ENCODE results near the gene ROPN1.
"Not testable (repeated sequence)": the region's sequence is repeated elsewhere in the genome, so short reads cannot be mapped to it uniquely, and the experiment has no call there.

Gene ROPN1

GRCh38 chr3:123971406-123971805, 20.5 kb downstream of the ROPN1 start:
- ChIA-PET POLR2A (no interaction called here), CTCF (no interaction called here)
- DNase-seq (ENCODE audit: extremely low spot score), result no peak
- TF ChIP-seq, protein P1, sequence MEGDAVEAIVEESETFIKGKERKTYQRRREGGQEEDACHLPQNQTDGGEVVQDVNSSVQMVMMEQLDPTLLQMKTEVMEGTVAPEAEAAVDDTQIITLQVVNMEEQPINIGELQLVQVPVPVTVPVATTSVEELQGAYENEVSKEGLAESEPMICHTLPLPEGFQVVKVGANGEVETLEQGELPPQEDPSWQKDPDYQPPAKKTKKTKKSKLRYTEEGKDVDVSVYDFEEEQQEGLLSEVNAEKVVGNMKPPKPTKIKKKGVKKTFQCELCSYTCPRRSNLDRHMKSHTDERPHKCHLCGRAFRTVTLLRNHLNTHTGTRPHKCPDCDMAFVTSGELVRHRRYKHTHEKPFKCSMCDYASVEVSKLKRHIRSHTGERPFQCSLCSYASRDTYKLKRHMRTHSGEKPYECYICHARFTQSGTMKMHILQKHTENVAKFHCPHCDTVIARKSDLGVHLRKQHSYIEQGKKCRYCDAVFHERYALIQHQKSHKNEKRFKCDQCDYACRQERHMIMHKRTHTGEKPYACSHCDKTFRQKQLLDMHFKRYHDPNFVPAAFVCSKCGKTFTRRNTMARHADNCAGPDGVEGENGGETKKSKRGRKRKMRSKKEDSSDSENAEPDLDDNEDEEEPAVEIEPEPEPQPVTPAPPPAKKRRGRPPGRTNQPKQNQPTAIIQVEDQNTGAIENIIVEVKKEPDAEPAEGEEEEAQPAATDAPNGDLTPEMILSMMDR (IDR thresholded peaks at IDR 0.05; ENCODE audit: control extremely low read depth, extremely low read depth, low read depth, missing control alignments), result no peak

- DNase-seq (ENCODE audit: extremely low spot score); CTCF ChIA-PET; POLR2A ChIA-PET: not testable (repeated sequence)
Observed at GRCh38 chr3:123967260-123967659, 24.7 kb downstream of the ROPN1 start.

GRCh38 chr3:123966799-123967198, 25.1 kb downstream of the ROPN1 start:
- POLR2A ChIA-PET; DNase-seq (ENCODE audit: extremely low spot score); CTCF ChIA-PET: not testable (repeated sequence)

GRCh38 chr3:123964793-123965192, 27.1 kb downstream of the ROPN1 start:
- CTCF ChIA-PET, result interaction anchor here (1.1 to 1.5 kb wide), 2 partner anchors 18 to 68 kb away, joined by 3 read pairs; partner anchors contain the start of gene KALRN
- DNase-seq (ENCODE audit: extremely low spot score); POLR2A ChIA-PET: not testable (repeated sequence)

- DNase-seq (ENCODE audit: extremely low spot score), result no peak
- CTCF ChIA-PET, result no interaction called here
- POLR2A ChIA-PET, result no interaction called here
- TF ChIP-seq, protein P1 (IDR thresholded peaks at IDR 0.05; ENCODE audit: control extremely low read depth, extremely low read depth, low read depth, missing control alignments), result no peak
Observed at GRCh38 chr3:123961508-123961856, 30.4 kb downstream of the ROPN1 start.

DNA sequence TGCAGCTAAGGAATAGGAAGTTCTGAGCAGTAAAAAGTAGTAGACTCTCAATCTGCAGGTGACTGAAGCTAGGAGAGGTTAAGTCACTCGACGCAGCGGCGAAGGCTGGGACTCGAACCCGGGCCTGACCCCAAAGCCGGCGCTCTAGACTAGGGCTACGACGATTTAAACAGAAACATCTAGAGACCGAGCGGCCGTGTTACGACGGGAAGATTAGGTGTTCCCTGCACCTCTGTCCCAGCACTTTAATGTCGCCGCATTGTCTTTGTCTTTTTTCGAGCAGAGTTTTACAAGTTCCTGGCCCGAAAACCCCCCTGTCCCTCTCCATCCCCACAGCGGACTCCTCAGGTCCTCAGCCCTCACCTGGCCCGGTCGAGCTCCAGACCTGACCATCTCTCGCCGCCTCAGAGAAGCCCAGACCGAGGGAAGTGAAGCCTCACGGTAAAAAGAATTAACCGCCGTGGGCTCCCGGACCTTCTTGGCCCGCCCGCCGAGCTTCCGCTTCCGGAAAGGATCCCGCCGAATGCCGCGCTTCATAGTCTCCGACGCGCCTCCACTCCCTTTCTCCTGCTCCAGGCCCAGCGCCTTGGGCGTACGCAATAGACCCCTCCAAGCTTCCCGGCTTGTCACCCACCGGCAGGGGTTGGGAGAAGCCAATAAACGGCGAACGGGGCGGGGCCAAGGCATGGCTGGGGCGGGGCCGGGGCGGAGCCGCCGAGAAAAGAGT, 31.0 kb downstream of the ROPN1 start, which contains the start of gene CCDC14:
Gene CCDC14 (minus strand): TSS at position 449 of the 727 bp plus-strand sequence. CDS start 56 bp downstream, at position 393.
- ChIA-PET POLR2A (no interaction called here), CTCF (no interaction called here)
- DNase-seq (ENCODE audit: extremely low spot score), result peak; percentile 71
- TF ChIP-seq, protein P1 (IDR thresholded peaks at IDR 0.05; ENCODE audit: control extremely low read depth, extremely low read depth, low read depth, missing control alignments), result no peak

DNA sequence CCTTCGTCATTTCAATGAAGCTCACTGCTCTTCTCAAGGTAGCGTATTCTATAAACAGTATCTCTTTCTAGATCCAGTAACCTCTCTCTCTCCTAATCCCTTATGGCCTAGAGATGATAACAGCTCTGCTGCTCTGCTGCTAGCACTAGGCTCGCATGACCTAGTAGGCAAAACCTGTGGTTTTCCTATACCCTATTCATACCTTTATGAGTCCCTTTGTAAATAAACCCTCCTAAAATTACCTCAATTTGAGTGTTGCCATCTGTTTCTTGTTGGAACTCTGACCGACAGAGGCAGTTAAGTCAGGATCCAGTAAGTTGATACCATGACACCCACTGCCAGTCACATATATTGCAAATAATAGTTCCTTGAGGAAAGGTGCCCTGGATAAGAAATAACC, 38.2 kb downstream of the ROPN1 start:
- POLR2A ChIA-PET, result no interaction called here
- CTCF ChIA-PET, result no interaction called here
- TF ChIP-seq, protein P1 (IDR thresholded peaks at IDR 0.05; ENCODE audit: control extremely low read depth, extremely low read depth, low read depth, missing control alignments), result no peak
- no peak for DNase-seq (ENCODE audit: extremely low spot score)

- POLR2A ChIA-PET, result no interaction called here
Observed at GRCh38 chr3:123952844-123953520, 38.9 kb downstream of the ROPN1 start.

More at GRCh38 chr3:123952844-123953520, 38.9 kb downstream of the ROPN1 start:
- TF ChIP-seq, protein P1 (IDR thresholded peaks at IDR 0.05; ENCODE audit: control extremely low read depth, extremely low read depth, low read depth, missing control alignments), result no peak
- CTCF ChIA-PET, result interaction anchor here (0.6 to 1.1 kb wide), 3 partner anchors 11 to 423 kb away, joined by 3 read pairs; no protein-coding TSS in a partner anchor
- DNase-seq (ENCODE audit: extremely low spot score), result no peak
